Epithelial cell of proximal tubule (primary cell): Measurements from ENCODE around the gene SUSD1. TPM values are rescaled to one million over a fixed set of nuclear protein-coding genes. Genes with fewer than 3 reads are reported as not detected.
"Not testable (repeated sequence)": the region's sequence is repeated elsewhere in the genome, so short reads cannot be mapped to it uniquely, and the experiment has no call there.

Source experiments
- DNase-seq: peaks from one replicate; pipeline ENCODE4 v3.0.0-alpha.2; 2011; ENCODE audit warnings: low read depth
- H3K4me3 ChIP-seq: 2 replicates; pipeline ENCODE4 v1.5.1; 2011; ENCODE audit warnings: low read depth, mild to moderate bottlenecking, low read length
- CTCF ChIP-seq: conservative IDR thresholded peaks from 2 replicates; pipeline ENCODE4 v1.5.1; 2012; ENCODE audit warnings: low read depth, mild to moderate bottlenecking, low read length
- total RNA-seq: library from RNA; depleted of rRNA; stranded (reverse); fragments of >200 nt; gene quantifications from 2 replicates; pipeline ENCODE4 v1.2.3, GENCODE V29; 2015

Gene SUSD1
- total RNA-seq, 1 donor from 2014 or later, result 37.4 TPM

- TF ChIP-seq CTCF, result no peak
- no peak for DNase-seq
- H3K4me3 ChIP-seq, result no peak overlapping the region
Observed at GRCh38 chr9:112081918-112082729, 93.0 kb downstream of the SUSD1 start.

- no peak overlapping the region for H3K4me3 ChIP-seq
- DNase-seq, result no peak
- no peak for TF ChIP-seq CTCF
Observed at GRCh38 chr9:112080831-112081542, 94.1 kb downstream of the SUSD1 start.

GRCh38 chr9:112078432-112078831, 96.7 kb downstream of the SUSD1 start:
- no peak for TF ChIP-seq CTCF
- DNase-seq, result no peak
- no peak overlapping the region for H3K4me3 ChIP-seq

GRCh38 chr9:112076814-112077213, 98.3 kb downstream of the SUSD1 start:
- H3K4me3 ChIP-seq, result no peak overlapping the region
- no peak for TF ChIP-seq CTCF
- no peak for DNase-seq

- TF ChIP-seq CTCF, result no peak
- no peak overlapping the region for H3K4me3 ChIP-seq
- DNase-seq, result no peak
Observed at GRCh38 chr9:112075009-112075378, 100.1 kb downstream of the SUSD1 start.

GRCh38 chr9:112074250-112075008, 100.7 kb downstream of the SUSD1 start:
- no peak overlapping the region for H3K4me3 ChIP-seq
- DNase-seq, result peak; percentile 88
- peak; percentile 99 for TF ChIP-seq CTCF

GRCh38 chr9:112073639-112074173, 101.4 kb downstream of the SUSD1 start:
- not testable (repeated sequence) for H3K4me3 ChIP-seq, DNase-seq
